HL-60 (cell line): Measurements from ENCODE around the gene TSSK3.

Experiments used
- POLR2AphosphoS5 ChIP-seq: IDR thresholded peaks from 2 replicates; pipeline ENCODE4 v1.6.1; 2012; ENCODE audit warnings: low read depth
- SPI1 ChIP-seq: IDR thresholded peaks from 2 replicates; pipeline ENCODE4 v1.6.1; 2012; ENCODE audit warnings: low read depth, mild to moderate bottlenecking, borderline replicate concordance
- TF ChIP-seq, protein P1 (sequence below): IDR thresholded peaks from one replicate; pipeline ENCODE4 v1.5.1; 2011; ENCODE audit warnings: low read length, control low read depth, inconsistent platforms; ENCODE audit not compliant: insufficient read depth

DNA sequence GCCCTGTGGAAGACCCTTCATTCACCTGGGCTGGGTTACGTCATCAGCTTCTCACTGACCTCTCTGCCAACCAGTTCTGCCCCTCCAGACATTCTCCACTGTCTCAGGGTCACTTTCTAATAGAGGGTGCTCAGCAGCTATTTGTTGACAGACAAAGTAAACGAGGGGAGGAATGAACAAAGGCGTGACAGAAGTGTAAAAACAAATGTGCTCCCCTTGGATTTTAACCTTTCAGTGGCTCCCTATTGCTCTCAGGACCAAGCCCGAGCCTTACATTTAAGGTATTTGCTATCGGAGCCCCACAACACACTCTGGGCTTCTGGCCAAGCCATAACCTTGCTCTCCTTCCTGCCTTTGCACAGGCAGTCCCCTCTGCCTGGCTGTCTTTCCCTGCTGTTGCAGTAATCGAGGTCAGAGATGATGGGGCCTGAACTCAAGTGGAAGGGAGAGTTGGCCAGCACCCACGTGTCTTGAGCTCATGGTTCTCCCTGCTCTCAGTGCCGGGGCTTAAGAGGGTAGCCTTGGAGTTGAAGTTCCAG, 17.0 kb upstream of the TSSK3 start:
- TF ChIP-seq, protein P1, sequence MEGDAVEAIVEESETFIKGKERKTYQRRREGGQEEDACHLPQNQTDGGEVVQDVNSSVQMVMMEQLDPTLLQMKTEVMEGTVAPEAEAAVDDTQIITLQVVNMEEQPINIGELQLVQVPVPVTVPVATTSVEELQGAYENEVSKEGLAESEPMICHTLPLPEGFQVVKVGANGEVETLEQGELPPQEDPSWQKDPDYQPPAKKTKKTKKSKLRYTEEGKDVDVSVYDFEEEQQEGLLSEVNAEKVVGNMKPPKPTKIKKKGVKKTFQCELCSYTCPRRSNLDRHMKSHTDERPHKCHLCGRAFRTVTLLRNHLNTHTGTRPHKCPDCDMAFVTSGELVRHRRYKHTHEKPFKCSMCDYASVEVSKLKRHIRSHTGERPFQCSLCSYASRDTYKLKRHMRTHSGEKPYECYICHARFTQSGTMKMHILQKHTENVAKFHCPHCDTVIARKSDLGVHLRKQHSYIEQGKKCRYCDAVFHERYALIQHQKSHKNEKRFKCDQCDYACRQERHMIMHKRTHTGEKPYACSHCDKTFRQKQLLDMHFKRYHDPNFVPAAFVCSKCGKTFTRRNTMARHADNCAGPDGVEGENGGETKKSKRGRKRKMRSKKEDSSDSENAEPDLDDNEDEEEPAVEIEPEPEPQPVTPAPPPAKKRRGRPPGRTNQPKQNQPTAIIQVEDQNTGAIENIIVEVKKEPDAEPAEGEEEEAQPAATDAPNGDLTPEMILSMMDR = no peak
- TF ChIP-seq POLR2AphosphoS5 (no peak), SPI1 (no peak)
